GM21390 (cell line): ENCODE results near the gene ANKRD65.
A peak's percentile ranks its signal among the peaks of the same experiment; 100 is the strongest.
"Not testable (repeated sequence)": the region's sequence is repeated elsewhere in the genome, so short reads cannot be mapped to it uniquely, and the experiment has no call there.

Experiments
- ATAC-seq: cut with Tn5 transposase; IDR thresholded peaks from one replicate; pipeline ENCODE4 v1.9.1; 2021; ENCODE audit not compliant: unreplicated experiment

ANKRD65 gene

GRCh38 chr1:1397839-1398523 lies 23.1 kb downstream of the ANKRD65 start:
- no peak for ATAC-seq

GRCh38 chr1:1395166-1395565 lies 25.9 kb downstream of the ANKRD65 start:
- no peak for ATAC-seq

- no peak for ATAC-seq
These were observed 27.0 kb downstream of the ANKRD65 start for GRCh38 chr1:1394116-1394515.

GRCh38 chr1:1393428-1393827 lies 27.6 kb downstream of the ANKRD65 start:
- no peak for ATAC-seq

GRCh38 chr1:1393014-1393413 lies 28.1 kb downstream of the ANKRD65 start:
- ATAC-seq: no peak

- ATAC-seq: no peak
These were observed 29.9 kb downstream of the ANKRD65 start for GRCh38 chr1:1391225-1391624.

- ATAC-seq: no peak
These were observed 30.4 kb downstream of the ANKRD65 start for GRCh38 chr1:1390675-1391074.

GRCh38 chr1:1388078-1388472 lies 33.0 kb downstream of the ANKRD65 start:
- no peak for ATAC-seq

GRCh38 chr1:1387098-1388077 lies 33.7 kb downstream of the ANKRD65 start:
- no peak for ATAC-seq

- ATAC-seq: no peak
These were observed 35.1 kb downstream of the ANKRD65 start for GRCh38 chr1:1385931-1386330.

GRCh38 chr1:1385339-1385738 lies 35.7 kb downstream of the ANKRD65 start:
- not testable (repeated sequence) for ATAC-seq

GRCh38 chr1:1381294-1381693 lies 39.8 kb downstream of the ANKRD65 start:
- ATAC-seq: no peak

GRCh38 chr1:1380860-1381259 lies 40.2 kb downstream of the ANKRD65 start:
- no peak for ATAC-seq

GRCh38 chr1:1377540-1378205 lies 43.4 kb downstream of the ANKRD65 start:
- ATAC-seq: no peak

GRCh38 chr1:1376551-1377226 lies 44.4 kb downstream of the ANKRD65 start:
- ATAC-seq: no peak

GRCh38 chr1:1374929-1375662 lies 46.0 kb downstream of the ANKRD65 start, which contains the start of gene AURKAIP1:
AURKAIP1 (minus strand) TSS chr1:1375207; CDS start chr1:1374756, 451 bp downstream.
- ATAC-seq: peak; percentile 83

- no peak for ATAC-seq
These were observed 46.5 kb downstream of the ANKRD65 start for GRCh38 chr1:1374589-1374928.

GRCh38 chr1:1373815-1374588 lies 47.1 kb downstream of the ANKRD65 start:
- no peak for ATAC-seq

- ATAC-seq: no peak
These were observed 47.8 kb downstream of the ANKRD65 start for GRCh38 chr1:1373051-1373814.
